GM21528 (cell line): ENCODE data around the gene CHSY1.
A peak's percentile ranks its signal among the peaks of the same experiment; 100 is the strongest.

ENCODE experiments used
- ATAC-seq: cut with Tn5 transposase; IDR thresholded peaks from one replicate; pipeline ENCODE4 v1.9.1; 2021; ENCODE audit warnings: mild to moderate bottlenecking, moderate library complexity; ENCODE audit not compliant: unreplicated experiment, low FRiP score

CHSY1 gene

GRCh38 chr15:101269479-101270223 lies 17.8 kb upstream of the CHSY1 start:
- ATAC-seq, result no peak

GRCh38 chr15:101267320-101268104 lies 15.7 kb upstream of the CHSY1 start:
- ATAC-seq, result no peak

GRCh38 chr15:101266787-101267186 lies 14.9 kb upstream of the CHSY1 start:
- no peak for ATAC-seq

DNA sequence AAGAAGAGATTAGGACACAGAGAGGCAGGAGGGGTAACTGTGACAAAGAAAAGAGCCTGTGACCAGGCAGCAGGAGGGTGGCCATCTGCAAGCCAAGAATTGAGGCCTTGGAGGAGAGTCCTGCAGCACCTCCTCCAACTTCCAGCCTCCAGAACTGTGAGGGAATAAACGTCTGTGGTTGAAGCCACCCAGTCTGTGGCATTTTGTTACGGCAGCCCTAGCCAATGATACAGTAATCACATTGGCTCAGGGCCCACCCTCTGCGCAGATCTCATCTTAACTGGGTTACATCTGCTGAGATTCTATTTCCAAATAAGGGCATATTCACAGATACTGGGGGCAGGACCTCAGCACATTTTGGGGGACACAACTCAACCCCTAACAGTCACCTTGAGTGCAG lies 14.2 kb upstream of the CHSY1 start:
- ATAC-seq, result no peak

DNA sequence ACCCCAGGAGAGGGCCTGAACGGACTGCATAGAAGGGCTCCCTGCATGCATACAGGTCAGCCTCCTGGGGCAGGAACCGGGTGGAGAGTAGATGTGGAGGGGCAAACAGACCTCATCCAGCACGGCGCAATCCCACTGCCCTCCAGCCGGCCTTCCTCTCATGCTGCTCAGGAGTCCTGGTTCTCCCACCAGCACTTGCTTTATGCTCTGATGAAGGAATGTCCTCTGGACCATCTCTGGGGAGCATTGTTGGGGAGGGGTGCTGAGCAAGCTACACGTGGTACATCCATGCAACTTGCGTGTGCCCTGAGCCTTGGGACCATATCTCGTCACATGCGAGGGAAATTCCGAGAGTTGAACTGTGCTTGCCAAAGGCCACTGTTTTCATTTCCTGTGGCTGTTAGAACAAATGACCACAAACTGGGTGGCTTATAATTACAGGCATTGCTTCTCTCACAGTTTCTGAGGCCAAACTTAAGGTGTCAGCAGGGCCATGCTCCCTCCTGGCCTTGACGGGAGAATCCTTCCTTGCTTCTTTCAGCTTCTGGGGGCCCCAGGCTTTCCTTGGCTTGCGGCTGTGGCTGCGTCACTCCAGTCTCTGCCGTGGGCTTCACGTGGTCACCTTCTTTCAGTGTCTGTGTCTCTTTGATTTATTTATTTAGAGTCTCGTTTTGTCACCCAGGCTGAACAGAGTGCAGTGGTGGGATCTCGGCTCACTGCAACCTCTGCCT lies 13.2 kb upstream of the CHSY1 start:
- ATAC-seq, result no peak

DNA sequence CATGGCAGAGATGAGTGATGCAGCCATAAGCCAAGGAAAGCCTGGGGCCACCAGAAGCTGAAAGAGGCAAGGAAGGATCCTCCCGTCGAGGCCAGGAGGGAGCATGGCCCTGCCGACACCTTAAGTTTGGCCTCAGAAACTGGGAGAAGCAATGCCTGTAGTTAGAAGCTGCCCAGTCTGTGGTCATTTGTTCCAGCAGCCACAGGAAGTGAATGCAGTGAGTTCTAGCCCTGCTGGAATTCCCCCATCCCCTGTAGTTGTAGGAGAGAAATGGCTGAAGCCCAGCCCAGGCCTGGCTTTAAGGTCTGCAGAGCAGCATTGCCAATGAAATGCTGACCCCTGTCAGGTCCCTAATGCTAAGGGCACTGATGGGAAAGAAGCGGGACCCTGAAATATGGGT lies 12.2 kb upstream of the CHSY1 start:
- no peak for ATAC-seq

GRCh38 chr15:101262551-101262950 lies 10.7 kb upstream of the CHSY1 start:
- ATAC-seq, result no peak

GRCh38 chr15:101258238-101259144 lies 6.6 kb upstream of the CHSY1 start:
- ATAC-seq, result no peak

GRCh38 chr15:101256757-101257156 lies 4.9 kb upstream of the CHSY1 start:
- ATAC-seq, result no peak

GRCh38 chr15:101255615-101256241 lies 3.9 kb upstream of the CHSY1 start:
- no peak for ATAC-seq

GRCh38 chr15:101255051-101255395 lies 3.2 kb upstream of the CHSY1 start:
- ATAC-seq, result no peak

- ATAC-seq, result no peak
Observed at GRCh38 chr15:101254157-101255050, 2.6 kb upstream of the CHSY1 start.

DNA sequence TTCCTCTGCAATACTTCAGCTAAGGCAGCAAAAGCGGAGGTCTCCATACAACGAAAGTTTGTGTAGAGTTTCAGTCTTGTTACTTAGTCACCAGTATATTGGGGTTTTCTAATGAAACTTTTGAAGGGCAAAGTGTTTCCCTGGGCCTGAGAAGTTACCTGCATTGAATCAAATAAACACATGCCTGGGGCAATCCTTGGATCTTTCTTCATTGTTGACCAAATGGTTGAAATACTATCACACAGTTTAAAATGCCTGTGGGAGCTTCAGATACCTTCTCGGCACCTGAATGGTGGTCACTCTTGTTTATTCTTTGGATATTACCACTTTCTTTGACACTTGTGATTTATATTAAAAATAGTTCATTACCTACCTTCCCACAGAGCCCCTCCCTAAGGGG lies 988 bp upstream of the CHSY1 start:
- no peak for ATAC-seq

DNA sequence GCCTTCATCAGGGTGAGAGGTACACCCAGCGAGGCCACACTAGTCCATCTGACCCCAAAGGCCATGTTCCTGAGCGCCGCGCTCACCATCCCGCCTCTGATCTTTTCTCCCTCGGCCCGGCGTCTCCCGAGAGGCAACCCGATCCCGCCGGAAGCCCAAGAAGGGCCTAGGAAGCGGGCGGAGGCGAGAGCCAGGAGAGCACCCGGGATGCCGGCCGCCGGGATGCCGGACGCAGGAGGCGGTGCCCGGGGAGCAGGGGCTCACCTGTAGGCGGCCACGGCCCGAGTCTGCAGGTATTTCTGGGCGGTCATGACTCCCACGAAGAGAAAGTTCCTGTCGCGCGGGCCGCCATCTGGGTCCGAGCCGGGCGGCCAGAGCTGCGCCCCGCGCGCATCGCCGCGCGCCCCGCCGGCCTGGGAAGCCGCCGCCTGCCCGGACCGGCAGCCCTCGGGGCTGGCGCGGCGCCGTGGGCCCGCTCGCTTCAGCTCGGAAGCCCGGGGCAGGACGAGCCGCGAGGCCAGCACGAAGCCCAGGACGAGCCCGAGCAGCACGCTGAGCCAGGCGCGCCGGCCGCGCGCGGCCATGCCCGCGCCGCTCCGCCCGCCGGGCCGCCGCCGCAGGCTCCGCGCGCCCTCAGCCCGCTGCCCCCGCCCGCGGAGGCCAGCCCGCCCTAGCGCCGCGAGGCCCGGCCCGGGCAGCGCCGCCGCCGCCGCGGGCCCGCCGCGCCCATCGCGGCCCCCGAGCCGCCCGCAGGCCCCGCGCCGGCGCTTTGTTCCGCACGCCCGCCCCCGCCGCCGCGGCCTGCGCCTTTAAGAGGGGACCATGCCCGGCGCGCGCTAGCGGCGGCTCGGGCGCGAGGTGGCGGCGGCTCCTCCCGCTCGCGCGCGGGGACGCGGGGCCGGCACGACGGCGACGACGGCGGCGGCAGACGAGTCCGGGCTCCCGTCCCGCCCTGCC lies 697 bp downstream of the CHSY1 start:
- peak; percentile 38 for ATAC-seq

- no peak for ATAC-seq
Observed at GRCh38 chr15:101250341-101250831, 1.5 kb downstream of the CHSY1 start.

- ATAC-seq, result no peak
Observed at GRCh38 chr15:101248274-101248673, 3.6 kb downstream of the CHSY1 start.

GRCh38 chr15:101246824-101247745 lies 4.8 kb downstream of the CHSY1 start:
- ATAC-seq, result no peak
